Stimulated activated effector memory CD8-positive, alpha-beta T cell treated with anti-CD3 and anti-CD28 coated beads, Interleukin-12 subunit alpha, Interleukin-12 subunit beta, amount 100 ng/mL, for 72 hours (primary cell): Measurements from ENCODE around the gene ME3.
"Not testable (repeated sequence)": the region's sequence is repeated elsewhere in the genome, so short reads cannot be mapped to it uniquely, and the experiment has no call there.

Source experiments
- ATAC-seq: fragments of 150-1000 bp; cut with Tn5 transposase; 2 replicates; pipeline ENCODE4 v1.10.0; 2021
- DNase-seq, 2 donors: peaks; one replicate each; pipeline ENCODE4 v3.0.0; 2021 to 2022; ENCODE audit warnings: low spot score in 2 of 2
- H3K27ac Mint-ChIP-seq: one replicate; pipeline ENCODE4 v1.8.0; 2022; ENCODE audit warnings: mild to moderate bottlenecking, mixed read lengths
- H3K36me3 Mint-ChIP-seq: one replicate; pipeline ENCODE4 v1.8.0; 2022; ENCODE audit warnings: mild to moderate bottlenecking, mixed read lengths
- H3K4me1 Mint-ChIP-seq: one replicate; pipeline ENCODE4 v1.8.0; 2022; ENCODE audit warnings: mixed read lengths
- H3K4me3 Mint-ChIP-seq: one replicate; pipeline ENCODE4 v1.8.0; 2022; ENCODE audit warnings: mild to moderate bottlenecking, mixed read lengths
- H3K9me3 Mint-ChIP-seq: one replicate; pipeline ENCODE4 v1.8.0; 2022; ENCODE audit warnings: mixed read lengths

Gene ME3

DNA sequence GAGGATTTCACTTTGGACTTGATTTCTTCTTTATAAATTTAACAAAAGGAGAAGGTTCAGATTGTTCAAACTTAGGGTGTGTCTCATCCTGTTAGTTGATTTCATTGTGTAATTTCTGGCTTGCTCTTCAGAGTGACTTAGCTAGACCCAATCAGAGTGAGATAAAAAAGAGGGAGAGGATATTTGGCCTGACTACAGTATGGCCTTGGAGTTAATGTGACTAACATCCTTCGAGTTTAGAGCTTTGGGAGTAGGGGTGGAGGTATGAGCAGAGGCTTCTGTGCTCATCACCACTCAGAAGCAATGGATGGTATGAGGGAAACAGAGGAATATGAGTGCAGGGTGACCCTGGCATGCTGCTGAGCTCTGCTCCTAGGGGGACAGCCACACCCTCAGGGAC is 114.2 kb downstream of the ME3 start:
- no peaks in the 10 kb centered on the region for H3K36me3 Mint-ChIP-seq
- DNase-seq = no peak
- peaks cover 6% of the 10 kb centered on the region for H3K9me3 Mint-ChIP-seq
- H3K4me1 Mint-ChIP-seq = no peaks in the 10 kb centered on the region
- ATAC-seq = no peak
- H3K4me3 Mint-ChIP-seq = no peak overlapping the region
- no peak overlapping the region for H3K27ac Mint-ChIP-seq

DNA sequence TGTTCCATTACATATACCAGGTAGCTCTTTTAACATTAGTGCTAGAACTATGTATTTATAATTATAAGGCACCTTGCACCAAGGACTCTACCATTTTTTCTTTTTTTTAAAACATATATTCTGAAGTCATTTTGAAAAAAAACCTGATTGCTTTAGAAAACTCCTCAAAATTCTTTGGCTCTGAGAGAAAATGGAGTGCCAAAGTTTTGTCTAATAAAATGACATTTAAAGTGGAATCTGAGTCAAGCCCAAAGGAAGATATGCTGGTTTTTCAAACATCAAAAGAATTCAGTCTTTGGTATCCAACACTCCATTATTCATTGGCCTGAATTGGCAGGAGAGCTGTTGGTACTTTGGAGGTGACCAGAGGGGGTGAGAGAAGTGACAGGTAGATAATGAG is 116.5 kb downstream of the ME3 start:
- no peaks in the 10 kb centered on the region for H3K36me3 Mint-ChIP-seq

DNA sequence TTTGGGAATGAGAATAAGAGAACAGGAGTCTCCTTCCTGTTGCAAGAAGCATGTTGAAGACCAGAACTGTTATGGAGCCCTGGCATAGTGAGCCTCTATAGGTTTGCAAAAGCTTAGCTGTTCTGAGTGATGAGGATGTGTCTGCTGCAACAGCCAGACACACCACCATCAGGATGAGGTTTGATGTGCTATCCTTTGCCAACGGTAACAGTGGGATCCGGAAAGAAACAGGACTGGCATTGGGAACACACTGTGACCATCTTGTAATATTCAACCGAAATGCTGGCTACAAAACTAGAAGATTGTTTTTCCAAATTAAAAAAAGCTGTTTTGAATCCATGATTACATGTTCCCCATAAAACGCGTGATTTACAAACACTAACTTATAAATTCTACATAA is 117.0 kb downstream of the ME3 start:
- Mint-ChIP-seq H3K4me3 (no peak overlapping the region), H3K27ac (no peak overlapping the region), H3K9me3 (no peaks in the 10 kb centered on the region), H3K4me1 (peaks cover 6% of the 10 kb centered on the region), H3K36me3 (no peaks in the 10 kb centered on the region)
- DNase-seq (no peak), ATAC-seq (no peak)

More for the DNA sequence above, 116.5 kb downstream of the ME3 start:
- no peak for DNase-seq
- Mint-ChIP-seq H3K4me3 (no peak overlapping the region), H3K27ac (no peak overlapping the region), H3K4me1 (peaks cover 6% of the 10 kb centered on the region), H3K9me3 (no peaks in the 10 kb centered on the region)
- no peak for ATAC-seq

- no peak overlapping the region for H3K27ac Mint-ChIP-seq
- no peak overlapping the region for H3K4me3 Mint-ChIP-seq
- H3K36me3 Mint-ChIP-seq = no peaks in the 10 kb centered on the region
- DNase-seq = no peak
- peaks cover 6% of the 10 kb centered on the region for H3K4me1 Mint-ChIP-seq
- ATAC-seq = no peak
- H3K9me3 Mint-ChIP-seq = no peaks in the 10 kb centered on the region
These were observed 119.2 kb downstream of the ME3 start for GRCh38 chr11:86553265-86553664.

DNA sequence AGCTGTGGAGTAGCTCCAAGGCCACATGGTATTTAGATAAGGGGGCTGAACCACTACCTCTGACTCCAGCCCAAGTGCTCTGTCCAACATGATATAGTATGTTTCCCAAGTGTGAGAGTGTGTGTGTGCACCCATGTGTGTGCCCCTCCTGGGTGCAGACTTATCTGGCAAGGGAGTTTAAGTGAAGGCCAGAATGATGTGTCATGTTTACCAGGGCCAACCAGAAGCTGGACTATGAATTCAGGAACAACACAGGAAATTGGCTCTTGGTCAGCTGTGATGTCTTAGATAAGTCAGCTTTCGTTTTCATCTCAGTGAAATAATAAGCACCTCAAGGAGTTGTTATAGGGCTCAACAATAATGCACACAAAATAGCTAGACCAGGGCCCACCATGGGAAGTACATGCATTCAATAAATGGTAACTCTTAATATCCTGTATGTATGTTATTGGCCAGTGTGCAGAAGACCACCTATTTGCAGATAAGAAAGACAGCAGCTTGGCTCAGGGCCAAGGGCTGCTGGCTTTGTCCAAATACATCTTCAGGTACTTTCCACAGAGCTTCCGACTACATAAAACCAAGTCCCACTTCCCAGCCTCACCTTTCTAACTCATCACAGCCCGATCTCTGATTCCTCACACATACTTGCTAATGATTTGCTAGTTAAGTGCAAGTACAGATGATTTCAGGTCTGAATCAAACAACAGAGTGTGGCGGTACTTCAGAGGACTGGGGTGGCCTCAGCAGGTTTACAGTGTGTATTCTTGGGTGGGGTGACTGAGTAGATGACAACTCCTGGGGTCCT is 120.9 kb downstream of the ME3 start:
- Mint-ChIP-seq H3K36me3 (no peaks in the 10 kb centered on the region), H3K9me3 (no peaks in the 10 kb centered on the region), H3K4me3 (no peak overlapping the region), H3K27ac (no peak overlapping the region), H3K4me1 (peaks cover 6% of the 10 kb centered on the region)
- DNase-seq = no peak
- peak; percentile 27 for ATAC-seq

DNA sequence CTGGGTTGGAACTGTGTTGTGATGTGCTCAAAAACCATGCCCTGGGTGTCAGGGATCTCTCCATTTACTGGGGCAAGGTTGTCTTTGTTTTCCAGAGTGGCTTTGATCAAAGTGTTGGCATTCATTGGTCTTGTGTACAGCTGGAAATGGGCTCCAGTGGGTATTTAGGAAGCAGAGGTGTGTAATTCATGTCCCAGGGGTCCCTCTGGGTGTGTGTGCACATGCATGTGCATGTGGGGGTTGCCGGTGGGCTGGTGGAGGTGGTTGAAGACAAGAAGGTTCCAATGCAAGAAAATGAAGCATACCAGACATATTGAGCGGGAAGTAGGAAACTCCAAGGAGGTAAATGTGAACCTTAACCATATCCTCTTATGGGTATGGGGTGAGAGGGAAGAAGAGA is 121.7 kb downstream of the ME3 start:
- no peaks in the 10 kb centered on the region for H3K9me3 Mint-ChIP-seq
- ATAC-seq (no peak), DNase-seq (no peak)
- no peak overlapping the region for H3K27ac Mint-ChIP-seq
- H3K4me1 Mint-ChIP-seq = peaks cover 6% of the 10 kb centered on the region
- no peak overlapping the region for H3K4me3 Mint-ChIP-seq
- H3K36me3 Mint-ChIP-seq = no peaks in the 10 kb centered on the region

GRCh38 chr11:86548271-86548917 is 124.0 kb downstream of the ME3 start:
- no peak for DNase-seq
- H3K9me3 Mint-ChIP-seq = peaks cover 2% of the 10 kb centered on the region

GRCh38 chr11:86547727-86548126 is 124.7 kb downstream of the ME3 start:
- Mint-ChIP-seq H3K27ac (no peak overlapping the region), H3K9me3 (peaks cover 2% of the 10 kb centered on the region), H3K36me3 (no peaks in the 10 kb centered on the region), H3K4me3 (no peak overlapping the region), H3K4me1 (peaks cover 6% of the 10 kb centered on the region)
- DNase-seq (no peak), ATAC-seq (no peak)

More at GRCh38 chr11:86548271-86548917, 124.0 kb downstream of the ME3 start:
- H3K4me1 Mint-ChIP-seq = peaks cover 6% of the 10 kb centered on the region
- no peak overlapping the region for H3K27ac Mint-ChIP-seq
- H3K4me3 Mint-ChIP-seq = no peak overlapping the region
- ATAC-seq = no peak
- no peaks in the 10 kb centered on the region for H3K36me3 Mint-ChIP-seq

DNA sequence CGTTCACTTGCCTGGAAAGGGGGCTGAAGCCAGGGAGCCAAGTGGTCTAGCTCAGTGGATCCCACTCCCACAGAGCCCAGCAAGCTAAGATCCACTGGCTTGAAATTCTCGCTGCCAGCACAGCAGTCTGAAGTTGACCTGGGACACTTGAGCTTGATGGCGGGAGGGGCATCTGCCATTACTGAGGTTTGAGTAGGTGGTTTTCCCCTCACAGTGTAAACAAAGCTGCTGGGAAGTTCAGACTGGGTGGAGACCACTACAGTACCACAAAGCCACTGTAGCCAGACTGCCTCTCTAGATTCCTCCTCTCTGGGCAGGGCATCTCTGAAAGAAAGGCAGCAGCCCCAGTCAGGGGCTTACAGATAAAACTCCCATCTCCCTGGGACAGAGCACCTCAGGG is 131.1 kb downstream of the ME3 start:
- H3K4me3 Mint-ChIP-seq, H3K9me3 Mint-ChIP-seq, H3K4me1 Mint-ChIP-seq, H3K27ac Mint-ChIP-seq, DNase-seq, H3K36me3 Mint-ChIP-seq, ATAC-seq: not testable (repeated sequence)

DNA sequence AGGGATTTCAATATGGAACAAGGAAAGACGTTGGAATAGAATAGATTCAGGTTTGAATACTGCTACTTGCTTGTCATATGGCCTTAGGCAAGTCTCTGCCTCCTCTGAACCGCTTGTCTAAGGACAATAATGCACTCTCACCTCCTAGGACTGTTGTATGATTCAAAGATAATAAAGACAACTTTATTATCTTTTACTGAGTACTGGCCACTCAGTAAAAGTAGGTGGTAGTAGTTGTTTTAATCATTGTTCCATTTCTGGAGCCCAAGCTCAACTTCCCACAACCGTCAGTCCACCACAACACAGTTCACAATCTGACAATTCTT is 134.2 kb downstream of the ME3 start:
- Mint-ChIP-seq H3K4me3 (no peak overlapping the region), H3K36me3 (no peaks in the 10 kb centered on the region), H3K9me3 (no peaks in the 10 kb centered on the region), H3K4me1 (peaks cover 6% of the 10 kb centered on the region), H3K27ac (no peak overlapping the region)
- ATAC-seq = no peak
- no peak for DNase-seq

- no peak overlapping the region for H3K4me3 Mint-ChIP-seq
- H3K4me1 Mint-ChIP-seq = peaks cover 6% of the 10 kb centered on the region
- DNase-seq = no peak
- H3K27ac Mint-ChIP-seq = no peak overlapping the region
- no peak for ATAC-seq
- no peaks in the 10 kb centered on the region for H3K36me3 Mint-ChIP-seq
- no peaks in the 10 kb centered on the region for H3K9me3 Mint-ChIP-seq
These were observed 134.7 kb downstream of the ME3 start for GRCh38 chr11:86537541-86538222.

GRCh38 chr11:86535773-86536172 is 136.6 kb downstream of the ME3 start:
- Mint-ChIP-seq H3K4me1 (no peaks in the 10 kb centered on the region), H3K9me3 (no peaks in the 10 kb centered on the region), H3K36me3 (no peaks in the 10 kb centered on the region), H3K4me3 (no peak overlapping the region), H3K27ac (no peak overlapping the region)
- no peak for ATAC-seq
- DNase-seq = no peak

GRCh38 chr11:86524620-86525352 is 147.6 kb downstream of the ME3 start:
- Mint-ChIP-seq H3K4me3 (no peak overlapping the region), H3K4me1 (peaks cover 6% of the 10 kb centered on the region), H3K36me3 (no peaks in the 10 kb centered on the region), H3K9me3 (peaks cover 10% of the 10 kb centered on the region), H3K27ac (no peak overlapping the region)
- ATAC-seq = no peak
- DNase-seq = no peak

- H3K36me3 Mint-ChIP-seq = no peaks in the 10 kb centered on the region
These were observed 148.4 kb downstream of the ME3 start for GRCh38 chr11:86523738-86524619.

More at GRCh38 chr11:86523738-86524619, 148.4 kb downstream of the ME3 start:
- ATAC-seq (no peak), DNase-seq (no peak)
- Mint-ChIP-seq H3K4me1 (peaks cover 6% of the 10 kb centered on the region), H3K9me3 (peaks cover 10% of the 10 kb centered on the region), H3K4me3 (no peak overlapping the region), H3K27ac (no peak overlapping the region)
